HepG2 (cell line): Measurements from ENCODE around the gene ANO4. TPM values are rescaled to one million over a fixed set of nuclear protein-coding genes. Genes with fewer than 3 reads are reported as not detected.
A peak's percentile ranks its signal among the peaks of the same experiment; 100 is the strongest.

Experiments
- ATM ChIP-seq: fragments of 450-650 bp; IDR thresholded peaks from 2 replicates; pipeline ENCODE4 v1.7.1; 2017; ENCODE audit warnings: mild to moderate bottlenecking, borderline replicate concordance
- BRCA1 ChIP-seq: sonication (generic); formaldehyde crosslinking; IDR thresholded peaks from 2 replicates; pipeline ENCODE4 v1.4.0; 2020; ENCODE audit warnings: missing genetic modification reagents
- CC2D1A ChIP-seq: sonication (generic); formaldehyde crosslinking; IDR thresholded peaks from 2 replicates; pipeline ENCODE4 v1.8.1; 2023; ENCODE audit warnings: mild to moderate bottlenecking, missing genetic modification reagents
- HDAC2 ChIP-seq: sonication (generic); formaldehyde crosslinking; IDR thresholded peaks from 2 replicates; pipeline ENCODE4 v1.4.0; 2020; ENCODE audit warnings: missing genetic modification reagents
- HOXA7 ChIP-seq: sonication (generic); formaldehyde crosslinking; IDR thresholded peaks from 2 replicates; pipeline ENCODE4 v1.8.1; 2022; ENCODE audit warnings: mild to moderate bottlenecking, missing genetic modification reagents, moderate library complexity
- IRF2 ChIP-seq: IDR thresholded peaks from 2 replicates; pipeline ENCODE4 v1.6.1; 2018; ENCODE audit warnings: missing genetic modification reagents, missing compliant biosample characterization
- KDM5B ChIP-seq: sonication (generic); formaldehyde crosslinking; IDR thresholded peaks from 2 replicates; pipeline ENCODE4 v1.4.0; 2020; ENCODE audit warnings: missing genetic modification reagents, mild to moderate bottlenecking, borderline replicate concordance
- KLF6 ChIP-seq: IDR thresholded peaks from 2 replicates; pipeline ENCODE4 v1.8.0; 2016; ENCODE audit warnings: missing biosample characterization, missing genetic modification reagents
- LRRFIP1 ChIP-seq: sonication (generic); formaldehyde crosslinking; conservative IDR thresholded peaks from 2 replicates; pipeline ENCODE4 v1.4.0; 2020; ENCODE audit warnings: missing genetic modification reagents
- MAF1 ChIP-seq: sonication (generic); formaldehyde crosslinking; IDR thresholded peaks from 2 replicates; pipeline ENCODE4 v1.5.0; 2020; ENCODE audit warnings: missing genetic modification reagents, borderline replicate concordance
- NCOA2 ChIP-seq: sonication (generic); formaldehyde crosslinking; IDR thresholded peaks from 2 replicates; pipeline ENCODE4 v1.8.0; 2022; ENCODE audit warnings: inconsistent platforms
- RBFOX2 ChIP-seq: fragments of 200-400 bp; formaldehyde crosslinking; IDR thresholded peaks from 2 replicates; pipeline ENCODE4 v1.6.1; 2017; ENCODE audit warnings: low read depth, mild to moderate bottlenecking, low read length
- SMAD1 ChIP-seq: sonication (generic); formaldehyde crosslinking; IDR thresholded peaks from 2 replicates; pipeline ENCODE4 v1.4.0; 2020; ENCODE audit warnings: missing genetic modification reagents, low read depth, mild to moderate bottlenecking, borderline replicate concordance
- SMAD9 ChIP-seq: sonication (generic); formaldehyde crosslinking; IDR thresholded peaks from 2 replicates; pipeline ENCODE4 v1.5.1; 2020; ENCODE audit warnings: mild to moderate bottlenecking, missing genetic modification reagents
- SNAPC5 ChIP-seq: sonication (generic); formaldehyde crosslinking; IDR thresholded peaks from 2 replicates; pipeline ENCODE4 v1.8.1; 2023; ENCODE audit warnings: mild to moderate bottlenecking, missing genetic modification reagents, borderline replicate concordance
- TBL1XR1 ChIP-seq: fragments of 150-350 bp; IDR thresholded peaks from 2 replicates; pipeline ENCODE4 v1.6.1; 2014; ENCODE audit warnings: borderline replicate concordance, low read length; ENCODE audit not compliant: partially characterized antibody
- TFAP4 ChIP-seq: sonication (generic); IDR thresholded peaks from 2 replicates; pipeline ENCODE4 v1.6.1; 2016; ENCODE audit warnings: low read depth, borderline replicate concordance
- TIGD3 ChIP-seq: sonication (generic); formaldehyde crosslinking; IDR thresholded peaks from 2 replicates; pipeline ENCODE4 v1.5.1; 2020; ENCODE audit warnings: mild to moderate bottlenecking, missing genetic modification reagents, borderline replicate concordance
- ZBTB1 ChIP-seq: sonication (generic); formaldehyde crosslinking; IDR thresholded peaks from 2 replicates; pipeline ENCODE4 v1.4.0; 2020; ENCODE audit warnings: missing genetic modification reagents, borderline replicate concordance
- ZNF329 ChIP-seq: sonication (generic); formaldehyde crosslinking; IDR thresholded peaks from 2 replicates; pipeline ENCODE4 v1.9.0; 2021; ENCODE audit warnings: low read depth, mild to moderate bottlenecking, missing genetic modification reagents
- ZNF503 ChIP-seq: sonication (generic); formaldehyde crosslinking; IDR thresholded peaks from 2 replicates; pipeline ENCODE4 v1.4.0; 2020; ENCODE audit warnings: missing genetic modification reagents
- ZNF772 ChIP-seq: sonication (generic); formaldehyde crosslinking; IDR thresholded peaks from 2 replicates; pipeline ENCODE4 v1.5.0; 2020; ENCODE audit warnings: mild to moderate bottlenecking, missing genetic modification reagents
- ZNF83 ChIP-seq: sonication (generic); formaldehyde crosslinking; IDR thresholded peaks from 2 replicates; pipeline ENCODE4 v1.4.0; 2020; ENCODE audit warnings: missing genetic modification reagents, mild to moderate bottlenecking, borderline replicate concordance
- ZNF850 ChIP-seq: sonication (generic); formaldehyde crosslinking; conservative IDR thresholded peaks from 2 replicates; pipeline ENCODE4 v1.9.0; 2021; ENCODE audit warnings: mild to moderate bottlenecking, missing genetic modification reagents
- ZSCAN31 ChIP-seq: sonication (generic); formaldehyde crosslinking; IDR thresholded peaks from 2 replicates; pipeline ENCODE4 v1.5.0; 2020; ENCODE audit warnings: low read depth, mild to moderate bottlenecking, missing genetic modification reagents
- polyA plus RNA-seq, 8 experiments: library from polyadenylated mRNA; depleted of rRNA in 3 of 8; stranded (reverse) in 7 of 8; unstranded in 1 of 8; fragments of >200 nt; fragmentation: Illumina TruSeq in 4 of 8; extraction: Trizol in 4 of 8; gene quantifications; 2 replicates each; pipeline versions ENCODE4 v1.2.1 to v1.2.3, GENCODE V29; 2011 to 2016; ENCODE audit warnings: low read depth in 4 of 8, missing spikeins in 1 of 8, mixed read lengths in 1 of 8; ENCODE audit not compliant: insufficient read depth in 1 of 8
- total RNA-seq, 5 experiments: library from RNA; depleted of rRNA; stranded (reverse); fragments of >200 nt; fragmentation: Illumina TruSeq; extraction: Trizol; gene quantifications; 2 replicates each; pipeline ENCODE4 v1.2.3, GENCODE V29; 2016; ENCODE audit warnings: low read depth in 1 of 5

Gene ANO4
- total and polyA plus RNA-seq, 2 of the 13 experiments (the other 11 are each of a cell fraction or from before 2014, with no cell fraction given), result not detected

- no peak for TF ChIP-seq MAF1
- no peak for TF ChIP-seq SMAD1 (CRISPR knock-in tag)
- 0 out of 2 replicates have a peak, but pooled peaks have one; percentile 68 for TF ChIP-seq LRRFIP1 (CRISPR knock-in tag)
- TF ChIP-seq HDAC2, result peak; percentile 66; the same call in 1 of the 2 replicates
- no peak for TF ChIP-seq TBL1XR1
- no peak for TF ChIP-seq ZNF329 (CRISPR knock-in tag)
- TF ChIP-seq ZNF83, result no peak
- TF ChIP-seq SNAPC5 (CRISPR knock-in tag), result no peak
- TF ChIP-seq CC2D1A (CRISPR knock-in tag), result no peak
- TF ChIP-seq ZSCAN31 (CRISPR knock-in tag), result no peak
- peak; percentile 86; the same call in 1 of the 2 replicates for TF ChIP-seq KLF6 (CRISPR knock-in tag)
- no peak for TF ChIP-seq HOXA7 (CRISPR knock-in tag)
- no peak for TF ChIP-seq ZNF850 (CRISPR knock-in tag)
- no peak for TF ChIP-seq SMAD9
- no peak for TF ChIP-seq TFAP4
- no peak for TF ChIP-seq ZNF503
- TF ChIP-seq IRF2 (CRISPR knock-in tag), result 0 out of 2 replicates have a peak, but pooled peaks have one; percentile 37
- no peak for TF ChIP-seq ATM
- 0 out of 2 replicates have a peak, but pooled peaks have one; percentile 34 for TF ChIP-seq NCOA2 (CRISPR knock-in tag)
- TF ChIP-seq BRCA1, result 0 out of 2 replicates have a peak, but pooled peaks have one; percentile 62
- no peak for TF ChIP-seq ZNF772 (CRISPR knock-in tag)
- TF ChIP-seq RBFOX2, result no peak
- TF ChIP-seq KDM5B (CRISPR knock-in tag), result no peak
- TF ChIP-seq TIGD3 (CRISPR knock-in tag), result no peak
- no peak for TF ChIP-seq ZBTB1 (CRISPR knock-in tag)
Measured at GRCh38 chr12:100826323-100826722, 31.7 kb downstream of the ANO4 start (continued).
